SJSA1 (cell line): Measurements from ENCODE around the gene COA6. TPM values are rescaled to one million over a fixed set of nuclear protein-coding genes. Genes with fewer than 3 reads are reported as not detected.
A peak's percentile ranks its signal among the peaks of the same experiment; 100 is the strongest.
"Not testable (repeated sequence)": the region's sequence is repeated elsewhere in the genome, so short reads cannot be mapped to it uniquely, and the experiment has no call there.

Experiments used
- DNase-seq, 2 experiments: peaks; one replicate each; pipeline ENCODE4 v3.0.0-alpha.2; 2015 to 2020; ENCODE audit warnings: low spot score in 2 of 2, low read depth in 1 of 2
- H3K27ac ChIP-seq: fragments of 250-450 bp; sonication (Bioruptor Pico); 2 replicates; pipeline ENCODE4 v1.5.1; 2020; ENCODE audit warnings: mild to moderate bottlenecking, moderate library complexity
- H3K27me3 ChIP-seq: fragments of 250-450 bp; sonication (Bioruptor Pico); replicated peaks from 2 replicates; pipeline ENCODE4 v1.5.1; 2020; ENCODE audit warnings: mild to moderate bottlenecking, moderate library complexity
- H3K36me3 ChIP-seq: fragments of 250-450 bp; sonication (Bioruptor Pico); 2 replicates; pipeline ENCODE4 v1.5.1; 2020; ENCODE audit warnings: mild to moderate bottlenecking
- H3K4me1 ChIP-seq: fragments of 250-450 bp; sonication (Bioruptor Pico); replicated peaks from 2 replicates; pipeline ENCODE4 v1.6.1; 2021; ENCODE audit warnings: mild to moderate bottlenecking
- H3K4me3 ChIP-seq: fragments of 250-450 bp; sonication (Bioruptor Pico); 2 replicates; pipeline ENCODE4 v1.5.1; 2020; ENCODE audit warnings: mild to moderate bottlenecking
- H3K9me3 ChIP-seq: fragments of 250-450 bp; sonication (Bioruptor Pico); replicated peaks from 2 replicates; pipeline ENCODE4 v1.5.1; 2020; ENCODE audit warnings: mild to moderate bottlenecking
- total RNA-seq: library from RNA; depleted of rRNA; stranded (reverse); fragments of >200 nt; shearing (Covaris generic); gene quantifications from 2 replicates; pipeline ENCODE4 v1.2.3, GENCODE V29; 2014

COA6 gene
- total RNA-seq, 1 experiment from 2014 or later: 41.6 TPM

GRCh38 chr1:234355782-234356510 is 17.3 kb upstream of the COA6 start:
- DNase-seq: no peak
- Histone ChIP-seq H3K4me3 (no peak overlapping the region), H3K36me3 (no peaks in the 10 kb centered on the region), H3K27me3 (peaks cover 33% of the 10 kb centered on the region), H3K27ac (no peak overlapping the region), H3K9me3 (no peaks in the 10 kb centered on the region), H3K4me1 (no peaks in the 10 kb centered on the region)

DNA sequence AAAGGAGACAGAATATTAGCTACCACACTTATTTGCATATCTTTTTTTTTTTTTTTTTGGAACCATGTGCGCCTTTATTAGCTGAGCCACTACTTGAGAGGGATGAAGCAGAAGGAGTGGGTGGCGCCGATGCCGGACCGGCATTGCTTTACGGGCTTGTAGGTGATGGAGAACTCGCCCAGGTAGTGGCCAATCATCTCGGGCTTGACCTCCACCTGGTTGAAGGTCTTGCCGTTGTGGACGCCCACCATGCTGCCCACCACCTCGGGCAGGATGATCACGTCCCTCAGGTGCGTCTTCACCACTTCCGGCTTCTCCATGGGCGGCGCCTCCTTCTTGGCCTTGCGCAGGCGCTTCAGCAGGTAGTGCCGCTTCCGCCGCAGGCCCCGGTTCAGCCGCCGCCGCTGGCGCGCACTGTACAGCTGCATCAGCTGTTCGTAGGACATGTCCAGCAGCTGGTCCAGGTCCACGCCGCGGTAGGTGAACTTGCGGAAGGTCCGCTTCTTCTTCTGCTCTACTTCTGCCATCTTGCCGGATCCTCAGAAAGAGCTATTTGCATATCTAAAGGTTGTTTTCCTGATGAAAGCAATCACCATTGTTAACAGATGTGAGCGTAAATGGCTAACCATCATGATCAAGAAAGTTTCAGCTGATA is 16.5 kb upstream of the COA6 start:
- not testable (repeated sequence) for H3K9me3 ChIP-seq, DNase-seq, H3K36me3 ChIP-seq, H3K4me3 ChIP-seq, H3K4me1 ChIP-seq, H3K27ac ChIP-seq
- peaks cover 28% of the 10 kb centered on the region for H3K27me3 ChIP-seq

GRCh38 chr1:234357831-234358230 is 15.4 kb upstream of the COA6 start:
- no peaks in the 10 kb centered on the region for H3K4me1 ChIP-seq
- no peaks in the 10 kb centered on the region for H3K36me3 ChIP-seq
- no peak for DNase-seq
- H3K9me3 ChIP-seq: no peaks in the 10 kb centered on the region
- H3K27me3 ChIP-seq: peaks cover 26% of the 10 kb centered on the region
- H3K4me3 ChIP-seq: no peak overlapping the region
- H3K27ac ChIP-seq: no peak overlapping the region

- H3K27me3 ChIP-seq: peaks cover 13% of the 10 kb centered on the region
- no peak overlapping the region for H3K27ac ChIP-seq
- DNase-seq: no peak
- no peaks in the 10 kb centered on the region for H3K9me3 ChIP-seq
- no peaks in the 10 kb centered on the region for H3K36me3 ChIP-seq
- no peaks in the 10 kb centered on the region for H3K4me1 ChIP-seq
- no peak overlapping the region for H3K4me3 ChIP-seq
Measured at GRCh38 chr1:234361102-234361603, 12.1 kb upstream of the COA6 start.

GRCh38 chr1:234362558-234362957 is 10.7 kb upstream of the COA6 start:
- no peak overlapping the region for H3K4me3 ChIP-seq
- H3K4me1 ChIP-seq: no peaks in the 10 kb centered on the region
- H3K9me3 ChIP-seq: no peaks in the 10 kb centered on the region
- no peaks in the 10 kb centered on the region for H3K36me3 ChIP-seq
- DNase-seq: no peak
- H3K27me3 ChIP-seq: peaks cover 15% of the 10 kb centered on the region
- H3K27ac ChIP-seq: no peak overlapping the region

DNA sequence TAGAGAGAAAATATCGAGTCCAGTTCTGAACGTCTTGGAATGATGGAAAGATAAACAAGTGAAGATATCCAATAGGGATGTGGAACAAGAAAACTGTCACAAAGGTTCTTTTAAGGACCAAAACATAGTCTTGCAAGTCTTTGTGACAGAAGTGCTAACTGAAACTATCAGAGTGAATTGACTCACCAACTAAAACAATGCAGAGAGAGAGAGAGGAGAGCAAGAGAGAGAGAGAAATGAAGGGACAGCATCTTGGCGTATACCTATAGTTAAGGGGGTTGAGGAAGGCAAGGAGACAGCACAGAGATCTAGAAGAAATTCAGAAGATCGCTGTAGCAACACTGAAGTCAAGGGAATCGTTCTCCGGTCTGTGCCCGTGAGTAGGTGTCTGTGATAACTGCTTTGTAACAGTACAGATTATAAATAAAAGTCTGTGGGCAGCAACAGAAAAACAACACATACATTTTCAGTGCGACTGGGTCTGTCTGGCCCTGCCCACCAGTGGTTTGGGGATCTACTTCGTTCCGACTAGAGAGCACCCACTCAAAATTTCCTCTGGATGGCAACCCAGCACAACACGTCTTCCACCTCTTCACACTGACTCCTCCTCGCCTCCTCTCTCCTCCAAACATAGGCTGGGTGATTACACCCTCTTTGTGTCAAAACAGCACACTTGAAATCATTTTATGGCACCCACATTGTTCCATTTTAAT is 4.8 kb upstream of the COA6 start:
- H3K27ac ChIP-seq: no peak overlapping the region
- peaks cover 3% of the 10 kb centered on the region; the same call in 1 of the 2 replicates for H3K27me3 ChIP-seq
- no peak overlapping the region for H3K4me3 ChIP-seq
- DNase-seq: no peak
- H3K9me3 ChIP-seq: no peaks in the 10 kb centered on the region
- H3K4me1 ChIP-seq: no peaks in the 10 kb centered on the region
- H3K36me3 ChIP-seq: peaks cover 2% of the 10 kb centered on the region; the same call in 1 of the 2 replicates

DNA sequence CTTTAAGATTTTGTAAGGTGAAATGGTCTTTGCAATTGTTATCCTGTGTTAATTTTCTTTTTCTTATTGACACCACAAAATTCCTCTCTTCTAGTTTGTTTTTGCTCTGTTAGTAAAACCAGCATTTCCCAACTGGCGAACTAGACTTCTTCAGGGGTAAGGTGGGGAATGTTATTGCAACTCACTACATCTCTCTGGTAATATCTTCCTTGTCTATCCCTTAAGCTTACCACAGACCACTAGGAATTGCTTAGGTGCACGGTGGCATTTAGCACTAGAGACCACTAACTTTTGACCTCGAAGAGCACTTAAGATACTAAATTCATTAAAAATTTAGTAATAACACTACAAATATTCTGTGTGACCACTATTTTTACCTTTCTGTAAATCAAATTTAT is 4.2 kb upstream of the COA6 start:
- no peak overlapping the region for H3K4me3 ChIP-seq
- H3K9me3 ChIP-seq: no peaks in the 10 kb centered on the region
- H3K4me1 ChIP-seq: no peaks in the 10 kb centered on the region
- peaks cover 3% of the 10 kb centered on the region; the same call in 1 of the 2 replicates for H3K36me3 ChIP-seq
- H3K27ac ChIP-seq: no peak overlapping the region
- DNase-seq: no peak
- peaks cover 3% of the 10 kb centered on the region; the same call in 1 of the 2 replicates for H3K27me3 ChIP-seq

- Histone ChIP-seq H3K27ac (no peak overlapping the region), H3K27me3 (peaks cover 3% of the 10 kb centered on the region; the same call in 1 of the 2 replicates), H3K36me3 (peaks cover 7% of the 10 kb centered on the region), H3K4me1 (peaks cover 5% of the 10 kb centered on the region), H3K4me3 (no peak overlapping the region), H3K9me3 (no peaks in the 10 kb centered on the region)
- no peak for DNase-seq
Measured at GRCh38 chr1:234369784-234370183, 3.5 kb upstream of the COA6 start.

- Histone ChIP-seq H3K4me1 (peaks cover 5% of the 10 kb centered on the region), H3K9me3 (no peaks in the 10 kb centered on the region), H3K27ac (no peak overlapping the region), H3K36me3 (peaks cover 22% of the 10 kb centered on the region), H3K27me3 (peaks cover 3% of the 10 kb centered on the region; the same call in 1 of the 2 replicates), H3K4me3 (no peak overlapping the region)
- DNase-seq: no peak
Measured at GRCh38 chr1:234371414-234371813, 1.8 kb upstream of the COA6 start.

- H3K9me3 ChIP-seq: no peaks in the 10 kb centered on the region
- peaks cover under 1% of the 10 kb centered on the region; the same call in 1 of the 2 replicates for H3K27me3 ChIP-seq
- peak overlapping the region; percentile 77 for H3K4me3 ChIP-seq
- H3K27ac ChIP-seq: no peak overlapping the region
- peaks cover 5% of the 10 kb centered on the region for H3K4me1 ChIP-seq
- H3K36me3 ChIP-seq: peaks cover 24% of the 10 kb centered on the region
- no peak for DNase-seq
Measured at GRCh38 chr1:234372011-234372757, 1.1 kb upstream of the COA6 start.

- H3K27ac ChIP-seq: peak overlapping the region; percentile 96
Measured at GRCh38 chr1:234373959-234374254, 651 bp downstream of the COA6 start.

GRCh38 chr1:234375672-234376071 is 2.4 kb downstream of the COA6 start:
- no peaks in the 10 kb centered on the region for H3K9me3 ChIP-seq
- H3K27me3 ChIP-seq: no peaks in the 10 kb centered on the region
- no peak overlapping the region for H3K4me3 ChIP-seq
- DNase-seq: no peak
- H3K4me1 ChIP-seq: peaks cover 5% of the 10 kb centered on the region
- no peak overlapping the region for H3K27ac ChIP-seq
- H3K36me3 ChIP-seq: peaks cover 54% of the 10 kb centered on the region

More at GRCh38 chr1:234373959-234374254, 651 bp downstream of the COA6 start:
- Histone ChIP-seq H3K36me3 (peaks cover 37% of the 10 kb centered on the region), H3K4me3 (peak overlapping the region; percentile 77), H3K27me3 (no peaks in the 10 kb centered on the region), H3K9me3 (no peaks in the 10 kb centered on the region), H3K4me1 (peaks cover 5% of the 10 kb centered on the region)
- no peak for DNase-seq

DNA sequence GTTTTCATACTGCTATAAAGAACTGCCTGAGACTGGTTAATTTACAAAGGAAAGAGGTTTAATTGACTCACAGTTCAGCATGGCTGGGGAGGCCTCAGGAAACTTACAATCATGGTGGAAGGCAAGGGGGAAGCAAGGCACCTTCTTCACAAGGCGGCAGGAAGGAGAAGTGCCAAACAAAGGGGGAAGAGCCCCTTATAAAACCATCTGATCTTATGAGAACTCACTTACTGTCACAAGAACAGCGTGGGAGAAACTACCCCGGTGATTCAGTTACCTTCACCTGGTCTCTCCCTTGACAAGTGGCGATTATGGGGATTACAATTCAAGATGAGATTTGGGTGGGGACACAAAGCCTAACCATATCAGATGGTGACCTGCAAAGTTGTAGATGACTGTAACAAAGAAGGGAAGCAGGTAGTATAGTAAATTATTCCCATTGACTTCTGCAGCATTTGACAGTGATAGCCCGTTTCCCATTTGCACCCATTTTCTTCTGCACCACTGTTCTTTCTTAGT is 6.4 kb downstream of the COA6 start:
- H3K36me3 ChIP-seq: peaks cover 52% of the 10 kb centered on the region
- not testable (repeated sequence) for H3K4me3 ChIP-seq, H3K27me3 ChIP-seq, H3K9me3 ChIP-seq, H3K27ac ChIP-seq, DNase-seq, H3K4me1 ChIP-seq
